Measurements from ENCODE around the gene UNK. TPM values are rescaled to one million over a fixed set of nuclear protein-coding genes. Genes with fewer than 3 reads are reported as not detected.

Gene UNK
- total and polyA plus RNA-seq, 2 of the 13 experiments (the other 11 are each of a cell fraction or from before 2014, with no cell fraction given), result 31.6 to 33.0 TPM

- TF ChIP-seq FUBP1 (CRISPR knock-in tag; IDR thresholded peaks at IDR 0.05; ENCODE audit: borderline replicate concordance), result peak; percentile 8; the same call in 1 of the 2 replicates
- no peak for TF ChIP-seq KDM5A (IDR thresholded peaks at IDR 0.05; ENCODE audit: borderline replicate concordance, low read length)
- TF ChIP-seq ZNF639 (CRISPR knock-in tag; conservative IDR thresholded peaks at IDR 0.05), result no peak
- no peak for TF ChIP-seq U2AF1 (optimal IDR thresholded peaks at IDR 0.05; ENCODE audit: low read depth, low read length)
- TF ChIP-seq ZC3H4 (CRISPR knock-in tag; IDR thresholded peaks at IDR 0.05; ENCODE audit: borderline replicate concordance), result 0 out of 2 replicates have a peak, but pooled peaks have one; percentile 40
- TF ChIP-seq ZSCAN29 (CRISPR knock-in tag; conservative IDR thresholded peaks at IDR 0.05), result no peak
- no peak for TF ChIP-seq AGO2 (optimal IDR thresholded peaks at IDR 0.05; ENCODE audit: low read depth, low read length)
- TF ChIP-seq ATM (IDR thresholded peaks at IDR 0.05; ENCODE audit: borderline replicate concordance), result no peak
- no peak for TF ChIP-seq ZNF318 (CRISPR knock-in tag; IDR thresholded peaks at IDR 0.05)
- TF ChIP-seq KDM4B (CRISPR knock-in tag; IDR thresholded peaks at IDR 0.05), result 0 out of 2 replicates have a peak, but pooled peaks have one; percentile 21
- peak; percentile 83; the same call in 1 of the 2 replicates for TF ChIP-seq HDAC2 (CRISPR knock-in tag; IDR thresholded peaks at IDR 0.05)
- TF ChIP-seq ZNF121 (CRISPR knock-in tag; IDR thresholded peaks at IDR 0.05), result no peak
- TF ChIP-seq ZNF17 (CRISPR knock-in tag; IDR thresholded peaks at IDR 0.05), result no peak
- no peak for TF ChIP-seq SRY (CRISPR knock-in tag; IDR thresholded peaks at IDR 0.05)
Observed at GRCh38 chr17:75763613-75764416, 20.8 kb upstream of the UNK start (continued).

All from HepG2 (cell line).